Loucy (cell line): ENCODE data around the gene GTPBP2.

ENCODE experiments used
- CTCF ChIP-seq: fragments of 200-600 bp; sonication (generic); conservative IDR thresholded peaks from 2 replicates; pipeline ENCODE4 v1.5.1; 2014; ENCODE audit warnings: mild to moderate bottlenecking, antibody characterized with exemption, low read length
- EZH2phosphoT487 ChIP-seq: fragments of 200-600 bp; IDR thresholded peaks from 2 replicates; pipeline ENCODE4 v1.6.1; 2018; ENCODE audit warnings: antibody characterized with exemption, mild to moderate bottlenecking, moderate library complexity, borderline replicate concordance

GRCh38 chr6:43658161-43658560 is 29.1 kb upstream of the GTPBP2 start:
- TF ChIP-seq CTCF (no peak), EZH2phosphoT487 (no peak)
